NCI-H1048 (cell line): ENCODE measurements around the gene CD2.
A peak's percentile ranks its signal among the peaks of the same experiment; 100 is the strongest.

Experiments used
- DNase-seq: peaks from one replicate; lab custom pipeline; 2025; lab: John Stamatoyannopoulos, UW

The CD2 gene

GRCh38 chr1:116754198-116754977, at the start of gene CD2:
CD2 (plus strand) TSS chr1:116754430; CDS start chr1:116754493, 63 bp downstream.
- no peak for DNase-seq

DNA sequence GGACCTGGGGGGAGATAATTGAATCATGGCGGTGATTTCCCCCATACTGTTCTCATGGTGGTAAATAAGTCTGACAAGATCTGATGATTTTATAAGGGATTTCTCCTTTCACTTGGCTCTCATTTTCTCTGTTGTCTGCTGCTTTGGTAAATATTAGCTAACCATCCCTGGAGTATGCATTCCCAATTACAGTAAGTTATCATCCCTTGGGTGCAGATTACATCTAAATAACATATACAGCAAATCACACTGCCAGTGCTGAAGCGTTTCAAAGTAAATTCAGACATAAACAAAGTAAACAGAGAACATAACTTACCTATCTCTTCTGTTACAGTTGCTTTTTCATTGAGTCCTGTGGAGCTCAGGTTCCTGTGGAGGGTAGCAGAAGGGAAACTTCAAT, 48.1 kb upstream of the CD2 start:
- DNase-seq = no peak

DNA sequence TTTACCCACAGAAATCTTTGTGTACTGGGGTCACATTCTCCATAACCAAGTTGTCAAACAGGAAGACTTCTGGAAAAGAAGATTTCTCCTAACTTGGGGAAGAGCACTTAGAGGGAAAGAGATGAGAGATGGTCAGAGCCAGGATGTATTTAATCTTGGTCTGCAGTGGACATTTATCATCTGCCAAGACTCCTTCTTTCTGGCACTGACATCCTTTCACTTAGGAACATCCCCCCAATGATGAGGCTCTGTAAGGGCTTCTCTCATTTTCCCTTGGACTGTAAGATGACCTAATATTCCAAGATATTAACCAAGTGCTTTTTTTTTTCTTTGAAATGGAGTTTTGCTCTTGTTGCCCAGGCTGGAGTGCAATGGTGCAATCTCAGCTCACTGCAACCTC, 47.4 kb upstream of the CD2 start:
- DNase-seq = no peak

DNA sequence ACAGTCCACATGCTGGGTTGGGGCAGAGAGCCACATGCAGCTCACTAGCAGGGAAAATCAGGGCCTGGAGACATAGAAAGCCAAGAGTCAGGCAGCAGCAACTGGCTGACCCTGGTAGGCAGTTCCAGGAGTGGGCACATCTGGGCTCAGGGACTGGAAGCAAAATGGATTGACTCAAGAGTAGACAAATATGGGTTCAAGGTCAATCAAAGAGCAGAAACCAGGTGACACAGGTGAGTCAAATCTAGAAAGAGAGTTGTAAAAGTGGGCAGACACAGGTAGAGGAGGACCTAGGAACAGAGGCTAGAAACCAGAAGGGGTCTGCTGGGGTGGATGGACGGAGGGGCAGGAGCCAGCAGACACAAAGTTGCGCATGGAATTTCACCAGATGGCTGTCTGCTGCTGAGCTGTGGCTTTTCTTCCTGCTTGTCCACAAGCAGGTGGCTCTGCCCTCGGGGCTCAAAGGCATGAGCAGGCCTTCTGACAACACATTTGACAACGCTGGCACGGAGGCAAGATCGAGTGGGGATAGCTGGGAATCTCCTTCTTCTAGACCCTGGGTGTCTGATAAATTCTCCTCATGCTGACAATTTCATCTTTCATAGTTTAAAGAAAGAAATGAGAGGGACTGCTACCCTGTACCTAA, 45.9 kb upstream of the CD2 start:
- DNase-seq = no peak

GRCh38 chr1:116709666-116710167, 44.5 kb upstream of the CD2 start:
- DNase-seq = no peak

DNA sequence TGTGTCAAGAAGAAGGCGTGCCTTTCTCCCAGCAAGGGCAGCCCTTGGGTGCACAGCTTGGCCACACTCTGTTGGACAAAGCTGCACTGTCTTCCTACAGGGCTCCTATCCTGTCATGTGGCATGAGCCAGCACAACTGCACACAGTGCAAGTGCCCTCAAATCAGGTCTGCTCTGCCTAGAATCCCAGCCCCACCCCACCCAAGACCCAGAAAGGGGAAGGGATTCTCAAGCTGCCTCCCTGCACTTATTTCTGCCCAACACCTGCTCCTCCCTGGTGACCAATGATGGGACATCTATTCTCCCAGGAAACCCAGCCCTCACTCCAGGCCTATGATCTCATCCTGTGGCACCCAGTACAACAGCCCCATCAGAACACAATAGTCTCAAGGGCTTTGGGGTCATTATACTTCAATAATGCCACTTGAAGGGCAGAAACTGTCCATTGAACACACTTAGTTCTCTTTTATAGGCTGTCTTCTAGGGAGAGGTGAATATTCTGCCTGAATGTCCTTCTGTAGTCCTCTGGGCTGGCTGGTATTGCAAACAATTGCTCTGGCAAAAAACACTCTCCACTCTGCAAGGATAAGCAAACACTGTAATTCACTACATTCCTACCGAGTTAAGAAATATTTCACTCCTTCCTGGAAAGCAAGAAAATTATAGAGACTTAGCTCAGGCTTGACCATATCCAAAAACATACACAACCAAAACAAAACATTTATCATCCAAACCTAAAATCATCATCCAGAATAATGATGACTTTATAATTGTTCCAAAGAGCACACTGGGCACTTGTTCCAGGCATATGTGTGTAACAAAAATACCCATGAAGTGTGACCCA, 43.6 kb upstream of the CD2 start:
- no peak for DNase-seq

GRCh38 chr1:116711263-116711840, 42.9 kb upstream of the CD2 start:
- DNase-seq = no peak

DNA sequence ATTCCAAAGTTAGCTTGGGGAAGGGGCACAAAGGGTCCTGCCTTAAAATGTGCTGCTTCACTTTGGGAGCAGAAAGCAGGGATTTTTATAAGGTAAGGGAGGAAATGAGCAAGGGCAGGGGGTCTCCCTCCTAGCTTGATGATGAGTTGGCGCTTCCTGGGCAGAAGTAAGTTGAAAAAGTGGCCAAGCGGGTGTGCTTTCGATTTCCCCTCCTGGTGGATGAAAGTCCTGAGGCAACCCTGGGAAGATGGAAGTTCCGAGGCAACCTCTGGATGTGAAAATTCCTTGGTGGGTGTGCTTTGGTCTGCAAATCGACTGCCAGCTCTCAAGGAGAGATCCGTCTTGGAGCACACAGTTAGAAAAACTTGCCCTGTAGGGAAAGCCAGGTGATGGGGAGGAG, 41.7 kb upstream of the CD2 start:
- no peak for DNase-seq

DNA sequence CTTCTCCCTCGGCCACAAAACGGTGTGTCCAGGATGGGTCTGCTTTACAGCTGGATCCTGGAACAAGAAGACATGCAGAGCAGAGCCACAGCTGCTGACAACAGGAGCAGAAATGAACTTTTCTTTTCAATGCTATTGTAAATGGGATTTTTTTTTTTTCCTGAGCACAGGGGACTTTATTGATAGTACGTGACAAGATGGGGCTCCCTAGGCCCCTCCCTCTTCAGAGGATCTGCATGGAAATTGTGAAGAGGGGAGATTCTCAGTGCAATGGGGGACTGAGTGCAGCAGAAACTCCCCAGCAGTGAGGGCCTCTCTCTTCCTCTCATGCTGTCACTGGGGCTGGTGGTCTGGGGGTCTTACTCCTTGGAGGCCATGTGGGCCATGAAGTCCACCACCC, 40.8 kb upstream of the CD2 start:
- no peak for DNase-seq

DNA sequence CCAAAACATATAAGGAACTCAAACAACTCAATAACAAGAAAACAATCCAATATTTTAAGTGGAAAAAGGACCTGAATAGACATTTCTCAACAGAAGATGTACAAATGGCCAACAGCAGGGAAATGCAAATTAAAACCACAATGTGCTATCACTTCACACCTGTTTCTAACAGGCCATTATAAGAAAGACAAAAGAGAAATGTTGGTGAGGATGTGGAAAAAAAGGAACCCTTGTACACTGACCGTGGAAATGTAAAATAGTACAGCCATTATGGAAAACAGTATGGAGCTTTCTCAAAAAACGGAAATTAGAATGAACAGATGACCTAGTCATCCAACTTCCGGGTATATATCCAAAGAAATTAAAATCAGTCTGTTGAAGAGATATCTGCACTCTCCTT, 37.8 kb upstream of the CD2 start:
- no peak for DNase-seq

DNA sequence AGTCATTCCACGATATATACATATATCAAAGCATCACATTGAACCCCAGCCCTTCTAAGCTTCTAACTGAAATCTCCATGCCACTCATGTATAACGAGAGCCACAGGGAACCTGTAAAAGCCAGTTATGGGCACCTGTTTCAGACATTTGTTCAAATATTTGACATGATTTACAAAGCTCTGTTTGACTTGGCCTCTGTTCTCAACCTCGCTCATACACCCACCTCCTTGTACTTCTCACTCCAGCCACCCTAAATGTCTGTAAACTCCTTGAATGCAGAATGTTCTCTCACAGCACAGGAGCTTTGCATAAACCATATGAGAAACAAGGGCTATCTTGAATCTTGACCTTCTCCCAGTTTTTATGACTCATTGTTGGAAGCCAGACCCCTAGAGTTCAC, 36.9 kb upstream of the CD2 start:
- DNase-seq = no peak

- no peak for DNase-seq
Measured at GRCh38 chr1:116720364-116721038, 33.7 kb upstream of the CD2 start.

DNA sequence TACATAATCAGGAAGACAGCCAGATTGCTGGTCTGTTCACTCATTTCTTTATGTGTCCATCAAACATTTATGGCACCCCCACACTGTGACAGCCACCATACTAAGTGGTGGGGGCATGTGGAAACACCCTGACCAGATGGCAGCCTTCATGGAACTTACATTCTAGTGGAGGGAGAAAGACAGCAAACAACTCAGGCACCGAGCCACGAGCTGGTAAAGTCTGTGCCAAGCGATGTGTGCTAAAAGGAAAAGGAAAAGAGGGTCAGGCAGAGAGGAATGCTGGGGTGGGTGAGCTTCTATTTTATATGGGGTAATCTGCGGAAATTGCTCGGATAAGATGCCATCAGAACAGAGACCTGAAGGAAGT, 33.2 kb upstream of the CD2 start:
- DNase-seq = no peak

GRCh38 chr1:116721451-116722007, 32.7 kb upstream of the CD2 start:
- no peak for DNase-seq

DNA sequence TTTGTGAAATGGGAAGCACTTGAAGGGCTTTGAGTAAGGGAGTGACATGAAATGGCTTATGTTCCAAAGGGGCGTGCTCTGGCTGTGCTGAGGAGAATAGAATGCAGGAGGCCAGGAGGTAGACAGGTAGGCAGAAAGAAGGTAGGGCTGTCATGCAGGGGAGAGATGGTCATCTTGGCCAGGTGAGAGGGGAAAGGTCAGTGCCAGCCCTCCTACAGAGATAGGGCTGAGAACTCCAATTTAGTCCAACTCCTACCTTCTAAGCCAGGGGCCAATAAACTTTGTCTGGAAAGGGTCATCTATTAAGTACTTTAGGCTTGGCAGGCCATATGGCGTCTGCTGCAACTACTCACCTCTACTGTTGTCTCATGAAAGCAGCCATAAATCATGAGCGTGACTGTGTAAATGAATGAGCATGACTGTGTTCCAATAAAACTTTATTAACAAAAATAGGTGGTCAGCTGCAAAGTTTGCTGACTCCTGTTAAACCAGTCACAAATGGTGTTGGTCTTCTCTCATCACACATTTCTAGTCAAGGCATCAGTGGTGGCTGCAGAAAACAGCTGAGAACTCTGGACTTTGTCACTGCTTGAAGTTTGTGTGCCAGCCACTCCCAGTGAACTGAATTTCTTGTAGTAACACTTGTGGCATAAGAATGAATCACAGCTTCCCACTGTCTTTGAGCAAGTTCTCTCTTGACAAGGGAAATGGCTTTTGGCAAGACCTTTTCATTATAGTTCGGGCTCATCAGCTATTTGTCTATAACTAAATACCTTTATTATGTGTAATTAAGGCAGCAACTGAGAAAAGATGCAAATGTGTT, 32.0 kb upstream of the CD2 start:
- DNase-seq = no peak

- DNase-seq = peak; percentile 67
Measured at GRCh38 chr1:116724765-116725375, 29.4 kb upstream of the CD2 start.

DNA sequence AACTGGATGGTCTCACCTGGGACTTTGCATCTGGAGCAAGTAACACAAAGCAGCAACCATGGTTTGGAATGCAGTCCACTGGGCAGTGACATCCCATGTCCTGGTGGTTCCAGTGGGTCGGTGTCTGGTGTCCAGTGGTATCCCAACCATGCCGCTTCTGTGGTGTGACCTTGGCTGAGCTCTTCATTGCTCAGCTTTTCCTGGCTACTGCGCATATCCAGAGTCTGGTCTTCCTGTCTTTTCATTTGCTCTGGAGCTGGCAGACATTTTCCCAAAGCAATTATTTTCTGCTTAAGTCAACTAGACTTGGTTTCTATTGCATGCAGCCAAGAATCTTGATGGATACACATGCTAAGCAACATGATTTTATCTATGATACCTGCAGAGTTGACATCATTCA, 28.4 kb upstream of the CD2 start:
- DNase-seq = no peak

- no peak for DNase-seq
Measured at GRCh38 chr1:116726872-116727820, 27.1 kb upstream of the CD2 start.

GRCh38 chr1:116731439-116731838, 22.8 kb upstream of the CD2 start:
- no peak for DNase-seq
